DOHH2 (cell line): ENCODE data around the gene SLC5A10.

Source experiments
- H3F3A ChIP-seq: fragments of 200-600 bp; sonication (generic), shearing (Covaris generic); 2 replicates; pipeline ENCODE4 v1.6.0; 2016; ENCODE audit warnings: antibody characterized with exemption, mild to moderate bottlenecking; ENCODE audit not compliant: control insufficient read depth, insufficient read depth
- H3K27ac ChIP-seq: fragments of 200-600 bp; sonication (generic); 2 replicates; pipeline ENCODE4 v1.5.1; 2014; ENCODE audit warnings: low read depth, mild to moderate bottlenecking, low read length, moderate library complexity
- H3K27me3 ChIP-seq: fragments of 200-600 bp; sonication (generic); 2 replicates; pipeline ENCODE4 v1.6.1; 2014; ENCODE audit warnings: mild to moderate bottlenecking, low read length, mixed read lengths; ENCODE audit not compliant: control insufficient read depth
- H3K36me3 ChIP-seq: fragments of 200-600 bp; sonication (generic); 2 replicates; pipeline ENCODE4 v1.6.1; 2014; ENCODE audit warnings: mild to moderate bottlenecking, low read length, moderate library complexity, mixed read lengths; ENCODE audit not compliant: control insufficient read depth
- H3K4me1 ChIP-seq: fragments of 200-600 bp; sonication (generic); 2 replicates; pipeline ENCODE4 v1.6.1; 2014; ENCODE audit warnings: mild to moderate bottlenecking, low read length, mixed read lengths; ENCODE audit not compliant: control insufficient read depth
- H3K4me2 ChIP-seq: fragments of 200-600 bp; sonication (generic); 2 replicates; pipeline ENCODE4 v1.6.0; 2014; ENCODE audit warnings: mild to moderate bottlenecking, low read length, moderate library complexity
- H3K4me3 ChIP-seq: fragments of 200-600 bp; sonication (generic); 2 replicates; pipeline ENCODE4 v1.5.1; 2014; ENCODE audit warnings: mild to moderate bottlenecking, low read length, mixed read lengths
- H3K79me2 ChIP-seq: fragments of 200-600 bp; sonication (generic); 2 replicates; pipeline ENCODE4 v1.6.1; 2014; ENCODE audit warnings: mild to moderate bottlenecking, low read length, mixed read lengths; ENCODE audit not compliant: control insufficient read depth
- H3K9me2 ChIP-seq: fragments of 200-600 bp; sonication (generic); replicated peaks from 2 replicates; pipeline ENCODE4 v1.6.1; 2014; ENCODE audit warnings: mild to moderate bottlenecking, low read length, mixed read lengths; ENCODE audit not compliant: control insufficient read depth
- H3K9me3 ChIP-seq: fragments of 200-600 bp; sonication (generic); 2 replicates; pipeline ENCODE4 v1.6.1; 2014; ENCODE audit warnings: antibody characterized with exemption, low read length, mixed read lengths; ENCODE audit not compliant: control insufficient read depth, insufficient read depth
- H4K20me1 ChIP-seq: fragments of 200-600 bp; sonication (generic); 2 replicates; pipeline ENCODE4 v1.6.0; 2014; ENCODE audit warnings: low read depth, mild to moderate bottlenecking, antibody characterized with exemption, low read length, moderate library complexity; ENCODE audit not compliant: control insufficient read depth, insufficient read depth
- CTCF ChIP-seq: fragments of 200-600 bp; sonication (generic); IDR thresholded peaks from one replicate; pipeline ENCODE4 v1.5.1; 2014; ENCODE audit warnings: antibody characterized with exemption, mild to moderate bottlenecking, low read depth, low read length; ENCODE audit not compliant: poor library complexity, severe bottlenecking
- EZH2phosphoT487 ChIP-seq: fragments of 200-600 bp; sonication (generic); IDR thresholded peaks from 2 replicates; pipeline ENCODE4 v1.6.1; 2017; ENCODE audit warnings: borderline replicate concordance, mild to moderate bottlenecking, antibody characterized with exemption, low read length, moderate library complexity, mixed read lengths

The SLC5A10 gene

GRCh38 chr17:18959845-18960240, 7.9 kb downstream of the SLC5A10 start:
- no peak overlapping the region for H3K27ac ChIP-seq
- H3K4me3 ChIP-seq, result no peak overlapping the region
- no peaks in the 10 kb centered on the region for H4K20me1 ChIP-seq
- TF ChIP-seq CTCF, result no peak
- TF ChIP-seq EZH2phosphoT487, result no peak
- H3F3A ChIP-seq, result no peaks in the 10 kb centered on the region
- no peaks in the 10 kb centered on the region for H3K9me3 ChIP-seq
- H3K9me2 ChIP-seq, result no peaks in the 10 kb centered on the region
- H3K36me3 ChIP-seq, result no peaks in the 10 kb centered on the region
- no peak overlapping the region for H3K4me2 ChIP-seq
- no peaks in the 10 kb centered on the region for H3K79me2 ChIP-seq
- H3K27me3 ChIP-seq, result no peaks in the 10 kb centered on the region
- H3K4me1 ChIP-seq, result peaks cover 7% of the 10 kb centered on the region

GRCh38 chr17:18960241-18960665, 8.3 kb downstream of the SLC5A10 start:
- Histone ChIP-seq H3F3A (no peaks in the 10 kb centered on the region), H3K36me3 (no peaks in the 10 kb centered on the region), H3K4me1 (peaks cover 7% of the 10 kb centered on the region), H3K27me3 (no peaks in the 10 kb centered on the region), H3K27ac (no peak overlapping the region), H3K79me2 (no peaks in the 10 kb centered on the region), H3K4me3 (no peak overlapping the region), H3K9me3 (no peaks in the 10 kb centered on the region), H4K20me1 (no peaks in the 10 kb centered on the region), H3K4me2 (0 out of 2 replicates have a peak overlapping the region, but pooled peaks have one; percentile 26), H3K9me2 (no peaks in the 10 kb centered on the region)
- TF ChIP-seq CTCF (no peak), EZH2phosphoT487 (no peak)

GRCh38 chr17:18960803-18961511, 9.0 kb downstream of the SLC5A10 start:
- Histone ChIP-seq H3K4me2 (peak overlapping the region; percentile 26; the same call in 1 of the 2 replicates), H3F3A (no peaks in the 10 kb centered on the region), H3K27me3 (no peaks in the 10 kb centered on the region), H3K9me3 (no peaks in the 10 kb centered on the region), H3K27ac (no peak overlapping the region), H3K4me3 (no peak overlapping the region), H4K20me1 (no peaks in the 10 kb centered on the region), H3K9me2 (no peaks in the 10 kb centered on the region), H3K79me2 (no peaks in the 10 kb centered on the region), H3K4me1 (peaks cover 7% of the 10 kb centered on the region), H3K36me3 (no peaks in the 10 kb centered on the region)
- TF ChIP-seq CTCF, result peak; percentile 97
- no peak for TF ChIP-seq EZH2phosphoT487
